GM06990 (cell line): ENCODE measurements around the gene XIRP1.

Experiments
- DNase-seq: peaks from one replicate; pipeline ENCODE4 v3.0.0-alpha.2; 2011; ENCODE audit not compliant: insufficient read length; ENCODE audit errors: extremely low read depth
- H3K27me3 ChIP-seq: replicated peaks from 2 replicates; pipeline ENCODE4 v1.6.0; 2011; ENCODE audit warnings: low read length; ENCODE audit not compliant: control insufficient read depth, insufficient read depth
- H3K36me3 ChIP-seq: 2 replicates; pipeline ENCODE4 v1.5.1; 2011; ENCODE audit warnings: low read length; ENCODE audit not compliant: control insufficient read depth, insufficient read depth
- H3K4me3 ChIP-seq: replicated peaks from 2 replicates; pipeline ENCODE4 v1.5.1; 2011; ENCODE audit warnings: low read depth, mild to moderate bottlenecking, control low read depth, low read length
- CTCF ChIP-seq: IDR thresholded peaks from 2 replicates; pipeline ENCODE4 v1.5.1; 2011; ENCODE audit warnings: low read length, control low read depth, mild to moderate bottlenecking, inconsistent platforms; ENCODE audit not compliant: insufficient read depth, poor library complexity, severe bottlenecking

The XIRP1 gene

GRCh38 chr3:39150148-39150802 lies 42.1 kb downstream of the XIRP1 start:
- Histone ChIP-seq H3K36me3 (no peaks in the 10 kb centered on the region), H3K4me3 (peak overlapping the region; percentile 85), H3K27me3 (no peaks in the 10 kb centered on the region)
- TF ChIP-seq CTCF: no peak
- DNase-seq: no peak

GRCh38 chr3:39149498-39150147 lies 42.8 kb downstream of the XIRP1 start:
- Histone ChIP-seq H3K36me3 (peaks cover 2% of the 10 kb centered on the region), H3K4me3 (no peak overlapping the region), H3K27me3 (no peaks in the 10 kb centered on the region)
- TF ChIP-seq CTCF: no peak
- no peak for DNase-seq

GRCh38 chr3:39149059-39149455 lies 43.3 kb downstream of the XIRP1 start:
- Histone ChIP-seq H3K4me3 (no peak overlapping the region), H3K27me3 (no peaks in the 10 kb centered on the region)

GRCh38 chr3:39148435-39149058 lies 43.8 kb downstream of the XIRP1 start:
- peak overlapping the region; percentile 68; the same call in 1 of the 2 replicates for H3K4me3 ChIP-seq
- H3K27me3 ChIP-seq: no peaks in the 10 kb centered on the region
- peaks cover 8% of the 10 kb centered on the region for H3K36me3 ChIP-seq
- DNase-seq: no peak
- TF ChIP-seq CTCF: no peak

More at GRCh38 chr3:39149059-39149455, 43.3 kb downstream of the XIRP1 start:
- no peak for DNase-seq
- H3K36me3 ChIP-seq: peaks cover 3% of the 10 kb centered on the region
- no peak for TF ChIP-seq CTCF

GRCh38 chr3:39147711-39148434 lies 44.5 kb downstream of the XIRP1 start:
- Histone ChIP-seq H3K4me3 (peak overlapping the region; percentile 68), H3K36me3 (peaks cover 14% of the 10 kb centered on the region), H3K27me3 (no peaks in the 10 kb centered on the region)
- no peak for TF ChIP-seq CTCF
- peak; percentile 76 for DNase-seq
